ENCODE data around the gene FAM171A1.

DNA sequence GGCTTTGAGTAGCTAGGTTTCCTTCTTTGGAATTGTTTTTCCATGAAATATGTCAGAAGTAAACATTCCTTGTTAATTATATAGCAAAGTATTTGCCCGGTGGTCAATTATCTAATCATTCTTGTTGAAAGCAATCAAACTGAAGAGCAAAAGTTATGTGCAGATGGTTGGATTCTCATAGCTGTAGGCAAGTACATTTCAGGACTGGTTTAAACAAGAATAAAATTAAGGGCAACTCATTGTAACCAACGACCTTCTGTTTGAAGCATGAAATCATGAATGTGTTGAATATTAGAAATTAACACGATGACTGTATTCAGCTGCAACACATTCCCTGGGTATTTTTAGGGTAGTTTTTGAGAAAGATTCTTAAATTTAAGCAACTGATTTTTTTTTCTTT lies 140.8 kb downstream of the FAM171A1 start:
- no peak for TF ChIP-seq POLR2AphosphoS5 (IDR thresholded peaks at IDR 0.05)
- TF ChIP-seq, protein P1, sequence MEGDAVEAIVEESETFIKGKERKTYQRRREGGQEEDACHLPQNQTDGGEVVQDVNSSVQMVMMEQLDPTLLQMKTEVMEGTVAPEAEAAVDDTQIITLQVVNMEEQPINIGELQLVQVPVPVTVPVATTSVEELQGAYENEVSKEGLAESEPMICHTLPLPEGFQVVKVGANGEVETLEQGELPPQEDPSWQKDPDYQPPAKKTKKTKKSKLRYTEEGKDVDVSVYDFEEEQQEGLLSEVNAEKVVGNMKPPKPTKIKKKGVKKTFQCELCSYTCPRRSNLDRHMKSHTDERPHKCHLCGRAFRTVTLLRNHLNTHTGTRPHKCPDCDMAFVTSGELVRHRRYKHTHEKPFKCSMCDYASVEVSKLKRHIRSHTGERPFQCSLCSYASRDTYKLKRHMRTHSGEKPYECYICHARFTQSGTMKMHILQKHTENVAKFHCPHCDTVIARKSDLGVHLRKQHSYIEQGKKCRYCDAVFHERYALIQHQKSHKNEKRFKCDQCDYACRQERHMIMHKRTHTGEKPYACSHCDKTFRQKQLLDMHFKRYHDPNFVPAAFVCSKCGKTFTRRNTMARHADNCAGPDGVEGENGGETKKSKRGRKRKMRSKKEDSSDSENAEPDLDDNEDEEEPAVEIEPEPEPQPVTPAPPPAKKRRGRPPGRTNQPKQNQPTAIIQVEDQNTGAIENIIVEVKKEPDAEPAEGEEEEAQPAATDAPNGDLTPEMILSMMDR (IDR thresholded peaks at IDR 0.05): no peak
